GM19035 (cell line): ENCODE data around the gene RAB33A.
A peak's percentile ranks its signal among the peaks of the same experiment; 100 is the strongest.

Experiments used
- ATAC-seq: cut with Tn5 transposase; IDR thresholded peaks from one replicate; pipeline ENCODE4 v1.9.1; 2021; ENCODE audit not compliant: unreplicated experiment

RAB33A gene

DNA sequence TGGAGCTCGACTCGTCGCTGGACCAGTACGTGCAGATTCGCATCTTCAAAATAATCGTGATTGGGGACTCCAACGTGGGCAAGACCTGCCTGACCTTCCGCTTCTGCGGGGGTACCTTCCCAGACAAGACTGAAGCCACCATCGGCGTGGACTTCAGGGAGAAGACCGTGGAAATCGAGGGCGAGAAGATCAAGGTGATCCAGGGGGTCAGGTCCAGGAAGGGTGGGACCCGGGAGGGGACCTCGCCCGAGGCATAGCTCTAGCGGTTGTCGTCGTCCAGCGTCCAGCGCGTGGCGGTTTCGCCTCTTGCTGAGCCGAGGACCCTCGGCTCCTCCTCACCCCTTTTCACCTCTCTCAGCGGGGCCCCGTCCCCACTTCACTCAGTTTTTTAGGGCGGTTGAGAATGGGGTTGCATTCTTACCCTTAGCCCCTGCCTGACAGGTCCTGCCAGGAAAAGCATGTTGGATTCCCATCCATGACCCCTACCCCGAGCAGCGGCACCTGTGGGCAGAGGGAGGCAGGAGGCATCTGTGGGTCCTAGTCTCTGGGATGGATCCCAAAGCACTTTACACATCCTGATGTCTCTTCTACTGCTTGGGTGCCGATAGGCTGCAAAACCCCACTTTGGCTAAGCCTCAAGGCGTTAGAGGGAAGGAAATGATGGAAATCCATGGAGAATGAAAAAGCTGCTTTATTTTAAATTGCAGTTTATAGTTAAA is 524 bp downstream of the RAB33A start:
- no peak for ATAC-seq

DNA sequence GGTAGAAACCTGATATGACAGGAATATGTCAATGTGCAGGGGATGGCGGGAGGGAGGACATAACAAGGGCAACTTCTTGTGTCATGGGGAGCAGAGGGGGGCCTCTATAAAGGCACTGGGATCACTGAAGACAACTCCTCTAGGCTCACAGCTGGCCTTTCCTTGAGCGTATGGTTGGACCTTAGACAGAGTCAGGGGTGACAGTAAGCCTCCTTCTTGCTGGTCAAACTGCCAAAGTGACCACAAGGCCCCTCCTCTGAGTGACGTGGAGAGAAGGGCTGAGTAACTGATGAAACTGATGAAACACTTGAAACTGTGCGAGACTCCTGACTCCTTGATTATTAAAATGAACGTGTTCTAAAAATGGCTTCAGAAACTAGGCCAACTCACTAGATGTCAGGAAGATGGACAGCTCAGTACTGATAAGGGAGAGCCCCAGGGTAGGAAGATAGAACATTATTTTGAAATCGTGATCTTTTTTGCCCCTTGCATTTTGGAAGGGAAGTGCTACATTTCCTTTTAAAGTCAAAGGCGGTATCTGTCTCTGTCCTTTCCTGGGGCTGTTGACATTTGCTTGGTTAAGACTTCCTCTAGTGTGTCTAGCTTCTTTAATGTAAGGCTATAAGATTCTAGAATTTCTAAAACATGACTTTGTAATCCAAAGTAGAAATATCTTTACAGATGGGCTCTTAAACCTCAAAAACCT is 1.6 kb downstream of the RAB33A start:
- ATAC-seq = peak; percentile 43

DNA sequence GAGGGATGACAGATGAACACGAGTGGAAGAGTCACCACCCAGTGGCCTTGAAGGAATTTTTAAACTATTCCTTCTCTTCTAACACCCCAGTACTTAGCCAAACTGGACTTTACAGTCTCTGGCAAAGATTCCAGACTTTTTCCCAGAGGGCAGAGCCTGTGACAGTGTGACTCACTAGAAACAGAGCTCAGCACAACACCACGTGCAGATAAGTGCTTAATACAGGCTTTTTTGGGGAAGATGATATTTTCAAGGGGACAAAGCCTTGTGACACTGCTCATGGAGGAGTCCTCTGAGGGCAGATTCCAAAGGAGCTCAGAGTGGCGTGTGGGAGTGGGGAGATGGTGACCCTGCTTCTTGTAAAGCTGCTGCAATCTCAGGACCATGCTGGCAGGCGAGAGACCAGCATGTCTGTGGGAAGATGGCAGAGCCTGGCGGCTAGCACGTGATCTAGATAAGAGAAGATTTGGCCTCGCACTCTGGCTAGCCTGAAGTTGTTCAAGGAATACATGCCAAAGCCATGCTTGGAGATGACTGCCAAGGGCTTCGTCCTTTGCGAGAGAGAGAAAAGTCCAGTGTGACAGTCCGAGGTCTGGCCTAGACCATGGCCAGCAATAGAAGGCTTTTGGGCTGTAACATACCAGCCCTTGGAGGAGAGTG is 2.4 kb downstream of the RAB33A start:
- no peak for ATAC-seq

DNA sequence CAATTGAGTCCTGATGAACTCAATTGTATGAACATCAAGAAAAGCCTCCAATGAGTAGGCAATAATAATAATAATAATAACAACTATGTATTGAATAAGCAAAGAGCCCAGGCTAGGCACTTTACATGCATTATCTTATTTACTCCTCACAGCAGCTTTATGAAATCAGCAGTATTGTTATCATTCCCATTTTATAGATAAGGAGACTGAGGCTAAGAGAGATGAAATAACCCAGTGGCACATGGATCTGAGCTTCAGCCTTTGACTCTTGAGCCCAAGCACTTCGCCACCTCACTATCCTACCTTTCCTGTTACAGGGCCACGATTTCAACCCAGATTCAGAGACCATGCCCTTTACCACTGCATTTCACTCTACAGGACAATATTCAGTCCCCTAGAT is 3.2 kb downstream of the RAB33A start:
- no peak for ATAC-seq

DNA sequence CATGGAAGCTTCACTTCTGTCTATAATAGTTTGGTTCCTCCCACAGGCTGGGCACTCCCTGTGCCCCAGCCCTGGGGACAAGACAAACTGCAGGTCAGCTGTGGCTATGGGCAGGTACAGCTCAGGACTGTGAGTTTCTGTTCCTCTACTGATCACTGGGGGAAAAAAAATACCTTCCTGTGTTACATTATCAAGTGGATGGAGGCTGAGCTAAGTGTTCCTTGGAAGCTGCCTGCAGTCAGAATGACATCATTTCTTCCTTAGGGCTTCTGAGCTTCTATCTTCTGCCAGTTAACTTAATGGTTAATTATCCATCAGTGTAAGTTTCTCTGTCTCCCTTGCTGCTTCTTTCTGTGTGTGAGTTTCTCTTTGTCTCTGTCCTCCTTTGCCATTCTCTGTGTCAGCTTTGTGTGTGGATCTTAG is 4.6 kb downstream of the RAB33A start:
- ATAC-seq = peak; percentile 81

DNA sequence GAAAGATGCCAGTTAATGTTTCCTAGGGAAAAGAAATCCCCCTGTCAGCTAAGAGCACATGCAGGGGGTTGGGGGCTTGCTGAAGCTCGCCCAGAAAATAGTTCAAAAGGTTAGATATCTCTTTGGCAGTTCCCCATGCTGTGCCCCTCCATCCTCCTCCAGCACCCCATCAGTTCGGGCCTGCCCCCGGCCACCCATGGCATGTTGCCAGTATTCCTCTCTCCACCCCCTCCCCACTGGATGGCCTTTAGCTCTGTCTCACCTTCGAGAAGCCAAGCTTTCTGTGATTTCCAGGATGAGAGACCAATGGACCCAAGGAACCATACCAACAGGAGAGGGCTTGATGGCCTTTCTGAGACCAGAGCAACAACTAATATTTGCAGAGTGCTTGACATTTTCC is 5.2 kb downstream of the RAB33A start:
- ATAC-seq = no peak

DNA sequence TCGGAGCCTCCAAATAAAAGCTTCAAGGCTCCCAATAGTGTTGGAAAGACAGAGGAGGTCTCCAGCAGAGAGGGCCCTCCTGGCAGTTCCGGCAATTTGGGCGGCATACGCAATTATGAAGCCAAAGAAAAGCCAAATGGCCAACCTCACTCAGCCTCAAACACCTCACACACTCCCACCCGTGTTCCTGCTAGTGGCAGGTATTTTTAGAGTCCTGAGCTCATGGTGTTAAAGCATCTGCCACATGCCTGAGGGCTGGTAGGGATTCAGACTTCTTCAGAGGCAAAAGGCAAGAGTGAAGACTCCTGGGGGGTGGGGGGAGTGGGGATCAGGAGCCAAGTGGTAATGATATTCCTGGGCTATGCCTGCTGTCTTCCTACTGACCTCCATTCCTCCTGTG is 7.4 kb downstream of the RAB33A start:
- ATAC-seq = no peak

DNA sequence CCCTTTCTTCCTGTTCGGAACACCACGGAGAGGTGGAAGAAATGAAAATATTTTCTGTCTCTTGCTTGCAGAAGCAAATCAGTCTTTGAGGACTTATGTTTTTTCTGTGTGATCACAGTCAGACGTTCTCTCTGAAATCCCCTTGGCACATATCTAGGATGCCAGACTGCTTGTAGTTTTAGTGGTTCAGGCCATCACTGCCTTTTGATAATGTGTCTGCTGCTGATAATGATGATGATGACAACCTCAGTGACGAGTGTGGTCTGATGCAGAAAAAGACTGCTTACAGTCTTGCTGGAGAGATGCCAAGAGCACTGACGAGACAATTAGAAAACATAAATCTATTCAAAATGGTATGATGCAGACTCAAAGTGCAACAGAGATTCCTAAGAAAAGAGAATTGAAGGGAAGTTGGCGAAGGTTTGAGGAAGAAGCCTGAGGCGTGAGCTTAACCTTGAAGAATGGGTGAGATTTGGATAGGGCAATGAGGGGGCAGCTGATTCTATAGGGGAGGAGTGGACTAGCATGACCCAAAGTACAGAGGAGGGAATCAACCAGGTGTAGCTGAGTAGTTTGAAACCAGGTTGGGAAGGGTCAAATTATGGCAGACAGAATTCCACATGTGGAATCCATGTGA is 7.9 kb downstream of the RAB33A start:
- ATAC-seq = no peak

DNA sequence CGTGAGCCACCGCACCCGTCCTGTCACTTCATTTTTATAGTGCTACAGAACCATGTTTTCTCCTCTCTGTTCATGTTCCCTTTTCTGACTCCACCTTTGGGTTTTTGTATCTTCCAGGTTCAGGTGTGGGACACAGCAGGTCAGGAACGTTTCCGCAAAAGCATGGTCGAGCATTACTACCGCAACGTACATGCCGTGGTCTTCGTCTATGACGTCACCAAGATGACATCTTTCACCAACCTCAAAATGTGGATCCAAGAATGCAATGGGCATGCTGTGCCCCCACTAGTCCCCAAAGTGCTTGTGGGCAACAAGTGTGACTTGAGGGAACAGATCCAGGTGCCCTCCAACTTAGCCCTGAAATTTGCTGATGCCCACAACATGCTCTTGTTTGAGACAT is 12.4 kb downstream of the RAB33A start:
- no peak for ATAC-seq

DNA sequence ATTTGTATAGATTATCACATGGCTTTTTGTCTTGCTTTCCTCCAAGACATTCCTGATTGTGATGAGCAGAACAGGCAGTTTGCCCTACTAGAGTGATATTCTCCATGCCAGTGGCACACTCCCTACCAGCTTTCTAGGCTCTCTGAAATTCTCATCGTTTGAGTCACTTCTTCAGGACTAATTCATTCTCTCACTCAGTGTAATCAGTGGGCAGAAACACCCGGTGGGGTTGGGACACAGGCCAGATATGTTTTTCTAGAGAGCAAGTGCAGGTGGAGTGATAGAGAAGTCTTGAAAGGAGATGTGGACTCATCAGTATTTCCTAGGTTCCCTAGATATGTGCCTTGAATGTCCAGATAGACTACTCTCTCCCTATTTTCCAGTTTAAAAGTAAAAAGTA is 13.1 kb downstream of the RAB33A start:
- no peak for ATAC-seq

DNA sequence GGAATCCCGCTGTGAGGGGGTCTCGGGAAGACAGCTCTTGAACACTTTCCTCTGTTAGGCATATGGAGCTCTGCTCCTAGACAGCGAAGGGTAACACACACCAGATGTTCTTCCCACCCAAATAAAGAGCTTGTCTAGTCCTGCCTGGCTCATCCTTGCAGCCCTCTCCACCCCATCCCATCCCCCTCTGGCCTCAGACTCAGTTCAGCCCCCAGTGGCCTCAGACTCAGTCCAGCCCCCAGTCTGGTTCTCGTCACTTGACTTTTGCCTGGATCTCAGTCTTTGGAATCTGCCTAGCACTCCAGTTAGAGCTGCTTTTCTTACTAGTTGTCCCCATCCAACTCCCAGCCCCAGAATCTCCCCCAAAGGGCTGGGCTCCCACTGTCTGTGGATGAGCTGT is 14.9 kb downstream of the RAB33A start:
- ATAC-seq = no peak

DNA sequence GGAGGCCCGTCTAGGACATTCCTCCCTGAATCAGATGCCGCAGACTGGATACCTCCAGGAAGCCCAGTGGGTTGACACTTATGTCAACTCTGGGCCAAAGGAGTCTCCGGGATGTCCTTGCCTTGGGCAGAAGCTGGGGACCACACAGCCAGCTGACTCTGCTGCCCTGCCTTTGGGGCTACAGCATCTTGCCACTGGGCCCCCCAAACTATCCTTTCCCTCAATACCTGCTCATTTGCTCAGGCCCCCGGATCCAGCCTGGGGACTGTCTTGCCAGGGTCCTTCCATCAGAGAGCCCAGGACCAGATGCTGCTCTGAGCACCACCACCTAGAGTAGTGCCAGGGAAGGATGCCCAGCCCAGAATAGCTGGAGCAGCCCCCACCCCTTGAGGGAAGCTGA is 19.0 kb downstream of the RAB33A start:
- ATAC-seq = no peak

DNA sequence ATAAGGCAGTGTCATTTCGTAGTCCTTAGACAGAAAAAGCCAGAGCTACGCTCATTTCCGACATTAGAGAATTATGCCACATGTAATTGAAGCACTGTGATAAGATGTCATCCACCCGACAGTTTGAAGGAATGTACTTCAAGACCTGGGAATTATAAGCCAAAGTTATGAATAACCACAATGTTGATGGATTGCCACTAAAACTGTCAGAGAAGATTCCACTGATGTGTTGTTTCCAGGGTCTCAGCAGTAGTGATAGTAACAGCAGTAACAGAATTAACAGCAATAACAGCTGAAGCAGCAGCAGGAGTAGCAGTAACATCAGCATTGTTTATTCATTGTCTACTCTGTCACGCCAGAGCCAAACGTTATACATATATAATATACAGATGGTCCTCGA is 24.7 kb downstream of the RAB33A start:
- ATAC-seq = no peak

DNA sequence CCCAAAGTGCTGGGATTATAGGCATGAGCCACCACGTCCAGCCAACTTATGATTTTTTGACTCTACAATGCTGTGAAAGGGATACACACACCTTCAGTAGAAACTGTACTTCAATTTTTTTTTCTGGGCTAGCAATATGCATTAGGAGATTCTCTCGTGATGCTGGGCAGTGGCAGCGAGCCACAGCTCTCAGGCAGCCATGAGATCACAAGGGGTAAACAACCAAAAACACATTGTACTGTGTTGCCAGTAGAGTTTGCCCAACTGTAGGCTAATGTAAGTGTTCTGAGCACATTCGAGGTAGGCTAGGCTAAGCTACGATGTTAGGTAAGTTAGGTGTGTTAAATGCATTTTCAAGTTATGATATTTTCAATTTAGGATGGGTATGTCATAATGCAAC is 25.7 kb downstream of the RAB33A start:
- no peak for ATAC-seq

DNA sequence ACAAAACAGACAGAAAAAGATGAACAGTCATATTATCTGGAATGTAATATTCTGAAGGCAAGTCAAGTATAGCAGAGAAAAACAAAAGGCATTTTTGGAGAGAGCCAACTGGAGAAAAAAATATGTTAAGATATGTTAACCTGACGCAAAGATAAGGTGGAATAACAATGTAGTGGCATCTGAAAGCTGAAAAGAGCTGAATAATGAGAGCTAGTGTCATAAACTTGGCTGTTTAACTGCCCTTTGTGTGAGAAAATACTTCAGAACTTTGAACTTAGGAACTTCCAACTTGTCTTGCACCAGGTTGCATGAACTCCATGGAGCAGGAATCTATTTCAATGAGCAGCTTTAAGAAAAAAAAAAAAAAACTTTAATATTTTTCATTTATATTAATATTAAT is 32.9 kb downstream of the RAB33A start:
- no peak for ATAC-seq

DNA sequence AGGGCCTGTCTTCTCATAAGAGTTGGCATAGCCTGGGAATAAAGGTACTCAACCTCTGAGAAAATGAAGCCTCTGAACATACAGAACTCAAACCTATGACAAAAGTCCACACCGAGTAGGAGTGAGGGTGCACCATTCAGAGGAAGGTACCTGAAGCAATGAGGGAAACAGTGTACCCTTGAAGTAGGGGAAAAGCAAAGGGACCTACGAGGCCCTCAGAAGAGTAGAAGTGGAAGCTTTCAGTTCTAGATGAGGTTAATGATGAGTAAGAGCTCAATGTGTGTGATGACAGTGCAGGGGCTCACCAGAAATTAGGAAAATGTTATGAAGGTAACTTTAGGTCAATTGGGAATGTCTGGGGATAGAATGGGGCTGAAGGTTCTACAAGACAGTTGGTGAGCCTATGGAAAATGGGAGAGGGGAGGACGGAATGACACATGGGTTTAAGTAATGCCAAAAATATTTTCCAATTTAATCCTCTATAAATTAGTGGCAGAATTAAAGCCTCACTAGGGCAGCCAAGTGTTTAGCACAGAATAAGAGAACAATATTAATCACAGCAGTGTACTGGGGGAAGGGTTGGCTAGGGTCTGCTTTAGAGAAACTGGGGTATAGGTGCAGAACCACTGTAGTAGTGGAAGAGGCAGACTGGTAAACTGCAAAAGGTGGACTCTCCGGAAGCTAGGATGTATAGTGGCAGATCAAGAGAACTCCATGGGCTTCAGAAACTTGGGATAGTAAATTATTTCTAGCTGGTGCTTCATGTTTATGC is 39.8 kb downstream of the RAB33A start:
- ATAC-seq = no peak

DNA sequence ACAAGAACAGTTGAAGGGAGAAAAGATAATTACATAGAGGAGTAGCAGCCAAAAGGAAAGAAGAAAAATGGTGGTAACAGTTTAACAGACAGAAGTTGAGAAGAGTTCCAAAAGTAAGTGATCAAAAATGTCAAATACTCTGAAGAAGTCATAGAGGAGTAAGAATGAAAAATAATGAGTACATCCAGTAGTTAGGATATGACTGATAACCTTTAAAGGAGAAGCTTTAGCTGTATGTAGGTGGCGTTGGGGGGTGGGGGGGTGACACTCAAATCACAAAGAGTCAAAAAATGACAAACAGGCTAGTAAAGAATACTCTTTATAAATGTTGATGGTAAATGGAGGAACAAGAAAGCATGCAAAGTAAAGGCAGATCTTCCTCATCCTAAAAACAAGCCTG is 40.6 kb downstream of the RAB33A start:
- no peak for ATAC-seq

DNA sequence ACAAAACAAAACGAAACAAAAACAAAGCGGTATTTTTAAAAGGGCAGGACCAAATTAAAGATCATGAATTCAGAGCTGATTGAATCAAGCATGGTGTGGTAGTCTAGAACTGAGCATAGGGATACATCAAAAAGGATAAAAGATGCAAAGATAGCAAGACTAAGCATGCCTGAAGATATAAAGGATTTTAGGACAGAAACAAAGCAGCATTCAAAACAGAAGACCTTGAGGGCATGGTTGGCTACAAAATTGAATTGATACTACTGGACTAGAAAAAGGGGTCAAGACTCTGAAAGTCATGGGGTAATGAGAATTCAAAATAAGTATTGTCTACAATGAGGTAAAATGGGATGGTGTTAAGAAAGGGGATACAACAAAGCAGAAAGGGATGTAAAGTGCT is 41.6 kb downstream of the RAB33A start:
- ATAC-seq = no peak

DNA sequence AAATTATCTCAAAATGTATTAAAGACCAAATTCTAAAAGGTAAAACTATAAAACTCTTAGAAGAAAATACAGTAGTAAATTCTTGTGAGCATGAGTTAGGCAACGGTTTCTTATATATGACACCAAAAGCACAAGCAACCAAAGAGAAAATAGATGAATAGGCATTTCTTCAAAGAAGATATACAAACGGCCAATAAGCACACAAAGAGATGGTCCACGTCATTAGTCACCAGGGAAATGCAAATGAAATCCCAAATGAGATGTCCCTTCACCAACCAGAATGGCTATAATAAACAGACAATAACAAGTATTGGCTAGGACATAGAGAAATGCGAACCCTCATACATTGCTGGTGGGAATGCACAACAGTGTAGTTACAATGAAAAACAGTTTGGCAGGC is 44.6 kb downstream of the RAB33A start:
- no peak for ATAC-seq

DNA sequence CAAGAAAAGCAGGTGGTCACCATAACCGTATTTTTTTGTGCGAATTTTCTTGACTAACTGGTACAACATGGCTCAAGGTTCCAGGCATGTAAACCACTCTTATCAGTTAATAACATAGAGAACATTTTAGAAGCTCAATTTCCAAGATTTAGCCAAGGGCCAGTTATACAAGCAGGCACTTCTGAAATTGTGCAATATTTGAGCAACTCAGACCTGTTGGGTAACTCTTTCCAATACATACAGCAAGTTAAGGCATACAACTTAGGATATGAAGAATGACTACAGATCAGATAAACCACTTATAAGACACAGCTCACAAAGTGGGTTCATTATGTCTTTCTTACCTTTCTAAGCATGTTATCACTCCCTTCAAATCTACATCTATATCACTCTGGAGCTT is 53.0 kb downstream of the RAB33A start:
- no peak for ATAC-seq

DNA sequence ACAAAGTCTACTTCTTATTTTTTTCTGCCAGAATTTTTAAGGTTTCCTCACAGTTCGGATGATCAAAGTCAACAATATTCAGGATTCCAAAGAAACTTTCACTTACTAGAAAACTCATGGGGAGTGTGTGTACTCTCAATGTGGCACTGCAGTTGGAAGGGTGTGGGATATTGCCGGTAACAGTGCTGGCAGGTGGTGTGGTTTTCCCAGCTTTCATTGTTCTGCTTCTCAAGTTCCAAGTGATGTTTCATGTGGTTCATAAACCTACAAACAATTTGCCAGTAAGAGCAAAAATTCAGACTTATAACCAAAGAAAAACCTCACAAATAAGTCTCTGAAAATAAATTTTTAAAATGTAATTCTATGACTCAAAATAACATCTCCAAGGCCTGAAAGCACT is 57.1 kb downstream of the RAB33A start:
- no peak for ATAC-seq
